NT2/D1 (cell line): ENCODE data around the gene CYP27B1.

ENCODE experiments used
- SUZ12 ChIP-seq: IDR thresholded peaks from 2 replicates; pipeline ENCODE4 v1.6.1; 2011; ENCODE audit not compliant: insufficient read length, insufficient read depth; ENCODE audit errors: extremely low read depth
- YY1 ChIP-seq: IDR thresholded peaks from 2 replicates; pipeline ENCODE4 v1.6.1; 2011; ENCODE audit not compliant: insufficient read length, insufficient read depth
- ZNF274 ChIP-seq: IDR thresholded peaks from 2 replicates; pipeline ENCODE4 v1.6.1; 2011; ENCODE audit warnings: mild to moderate bottlenecking, low read depth, low read length

- TF ChIP-seq ZNF274 (no peak), YY1 (no peak), SUZ12 (no peak)
Observed at GRCh38 chr12:57783861-57784260, 17.0 kb upstream of the CYP27B1 start.
